ENCODE results near the gene FAM32A.

The FAM32A gene

DNA sequence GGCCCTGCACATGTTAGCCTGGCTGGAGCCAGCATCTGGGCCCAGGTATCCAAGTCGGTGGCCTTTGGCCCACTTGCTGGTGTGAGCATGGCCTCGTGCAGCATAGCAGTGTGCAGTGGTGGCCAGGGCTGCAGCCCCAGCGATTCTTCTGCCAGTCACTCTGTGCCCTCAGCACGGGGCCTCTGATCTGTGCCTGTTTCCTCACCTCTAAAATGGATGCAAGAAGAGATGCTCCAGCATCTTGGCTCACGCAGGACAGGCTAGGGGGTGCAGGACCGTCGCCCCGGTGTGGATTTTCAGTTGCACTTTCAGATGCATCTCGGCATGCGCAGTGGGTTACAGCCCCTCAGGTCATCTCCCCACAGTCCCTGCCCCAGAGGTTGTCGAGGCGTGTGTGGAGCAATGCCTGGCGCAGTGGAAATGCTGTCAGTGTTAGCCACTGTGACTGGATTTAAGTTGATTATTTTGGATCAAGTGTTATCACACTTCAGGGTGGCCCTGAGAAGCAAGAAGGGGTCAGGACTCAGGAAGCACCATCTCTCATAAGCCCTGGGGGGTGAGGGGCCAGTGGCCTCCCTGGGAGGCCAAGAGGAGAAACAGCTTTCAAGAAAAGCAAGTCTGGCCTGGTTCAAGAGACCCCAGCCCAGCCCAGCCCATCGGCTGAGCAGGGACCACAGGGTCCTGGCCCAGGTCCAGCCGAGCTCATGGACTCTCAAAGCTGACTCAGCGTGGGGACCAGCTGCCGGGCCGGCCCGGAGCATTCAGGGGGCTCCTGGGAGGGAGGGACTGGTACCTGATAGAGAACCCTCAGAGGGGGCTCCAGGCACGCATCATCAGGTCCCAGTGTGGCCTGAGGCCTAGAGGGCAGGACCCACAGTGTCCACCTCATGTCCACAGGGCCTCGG is 40.3 kb downstream of the FAM32A start:
- DNase-seq (ENCODE audit: low read depth in 2 of 2), result no peak

DNA sequence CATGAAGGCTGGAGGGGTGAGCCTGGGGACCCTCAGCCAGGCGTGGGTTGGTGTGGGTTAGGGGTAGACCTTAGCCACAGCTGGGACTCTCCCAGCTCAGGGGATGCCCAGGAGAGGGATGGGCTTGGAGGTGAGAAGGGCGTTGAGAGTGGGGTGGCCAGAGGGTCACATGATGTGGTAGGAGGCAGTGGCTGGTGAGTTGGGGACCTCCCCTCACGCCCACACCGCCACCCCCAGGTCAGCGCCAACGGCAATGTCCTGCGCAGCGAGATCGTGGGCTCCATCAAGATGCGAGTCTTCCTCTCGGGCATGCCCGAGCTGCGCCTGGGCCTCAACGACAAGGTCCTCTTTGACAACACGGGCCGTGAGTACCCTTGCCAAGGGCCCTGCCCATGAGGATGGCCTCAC is 41.0 kb downstream of the FAM32A start:
- DNase-seq (ENCODE audit: low read depth in 2 of 2), result no peak

- no peak for DNase-seq (ENCODE audit: low read depth in 2 of 2)
Observed at GRCh38 chr19:16226878-16227836, 41.9 kb downstream of the FAM32A start.

DNA sequence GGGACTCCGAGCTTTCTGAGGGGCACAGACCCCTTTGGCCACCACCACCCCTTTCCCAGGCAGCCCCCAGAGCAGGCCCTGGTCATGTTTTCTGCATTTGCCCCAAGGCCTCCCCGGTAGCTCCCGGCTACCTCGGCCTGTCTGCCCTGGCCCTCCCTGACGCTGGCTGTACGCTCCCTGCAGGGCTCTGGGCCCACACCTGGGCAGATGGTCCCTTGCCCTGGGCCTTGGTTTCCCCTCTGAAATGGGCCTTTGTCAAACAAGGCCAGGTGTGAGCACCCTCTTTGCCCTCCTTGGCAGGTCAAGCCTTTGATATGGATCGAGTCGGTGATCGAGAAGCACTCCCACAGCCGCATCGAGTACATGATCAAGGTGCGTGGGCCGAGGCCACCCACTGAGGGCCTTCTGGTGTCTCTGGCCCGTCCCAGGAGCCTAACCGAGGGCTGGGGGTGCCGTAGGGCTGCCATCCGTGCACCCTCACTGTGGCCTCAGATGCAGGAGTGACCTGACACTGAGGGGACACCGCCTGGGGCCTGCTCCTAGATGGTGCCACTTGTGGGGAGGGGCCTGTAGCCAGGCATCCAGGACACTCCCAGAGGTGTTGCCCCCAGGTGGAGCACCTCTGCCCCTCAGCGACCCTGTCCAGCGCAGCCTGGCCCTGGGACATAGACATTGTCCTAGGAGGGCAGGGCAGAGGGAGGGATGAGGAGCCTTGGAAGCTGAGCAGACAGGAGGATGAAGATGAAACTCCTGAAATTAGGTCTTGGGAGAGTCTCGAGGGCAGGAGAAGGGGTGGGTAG is 42.8 kb downstream of the FAM32A start:
- DNase-seq (ENCODE audit: low read depth in 2 of 2), result no peak

DNA sequence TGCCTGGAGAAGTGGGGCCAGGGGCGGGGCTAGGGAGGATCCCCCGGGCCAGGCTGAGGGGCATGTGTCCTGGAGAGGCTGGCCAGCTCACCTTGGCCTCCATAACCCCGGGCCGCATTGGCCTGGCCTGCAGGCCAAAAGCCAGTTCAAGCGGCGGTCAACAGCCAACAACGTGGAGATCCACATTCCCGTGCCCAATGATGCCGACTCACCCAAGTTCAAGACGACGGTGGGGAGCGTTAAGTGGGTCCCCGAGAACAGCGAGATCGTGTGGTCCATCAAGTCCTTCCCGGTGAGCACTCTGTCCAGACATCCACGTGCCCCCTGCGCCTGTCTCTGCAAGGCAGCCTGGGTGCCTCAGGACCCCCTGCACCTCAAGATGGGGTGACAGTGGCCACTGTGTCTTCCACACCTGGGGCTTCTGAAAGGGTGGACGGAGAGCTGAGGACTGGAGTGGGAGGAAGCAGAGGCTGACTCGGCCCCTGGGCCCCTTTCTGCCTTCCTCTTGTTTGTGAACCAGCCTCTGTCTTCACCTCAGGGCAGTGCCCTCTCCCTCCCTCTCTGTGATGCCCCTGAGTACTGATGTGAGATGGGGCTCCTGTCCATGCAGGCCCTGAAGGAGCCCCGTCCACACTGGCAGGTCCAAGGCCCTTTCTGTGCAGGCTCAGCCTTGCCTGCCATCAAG is 43.6 kb downstream of the FAM32A start:
- DNase-seq (ENCODE audit: low read depth in 2 of 2), result no peak

GRCh38 chr19:16229322-16229641 is 44.1 kb downstream of the FAM32A start:
- DNase-seq (ENCODE audit: low read depth in 2 of 2), result no peak

- no peak for DNase-seq (ENCODE audit: low read depth in 2 of 2)
Observed at GRCh38 chr19:16232127-16232526, 46.9 kb downstream of the FAM32A start.

DNA sequence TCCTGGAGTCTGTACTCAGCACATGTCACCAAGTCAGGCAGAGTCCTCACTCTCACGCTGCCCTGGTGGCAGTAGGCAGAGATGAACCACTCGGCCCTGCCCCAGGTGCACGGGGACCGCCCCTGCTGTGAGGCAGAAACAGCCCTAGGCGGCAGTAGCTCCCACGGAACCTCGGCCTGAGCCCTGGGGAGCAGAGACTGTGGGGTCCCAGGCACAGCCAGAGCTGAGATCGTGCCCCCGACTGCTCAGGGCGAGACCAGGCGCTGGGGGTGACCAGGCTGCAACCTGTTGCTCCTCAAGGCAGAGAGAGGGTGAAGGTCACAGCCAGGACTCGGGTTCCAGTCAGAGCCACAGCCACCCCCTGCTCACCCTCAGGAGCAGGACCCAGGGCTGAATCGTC is 47.4 kb downstream of the FAM32A start:
- no peak for DNase-seq (ENCODE audit: low read depth in 2 of 2)

DNA sequence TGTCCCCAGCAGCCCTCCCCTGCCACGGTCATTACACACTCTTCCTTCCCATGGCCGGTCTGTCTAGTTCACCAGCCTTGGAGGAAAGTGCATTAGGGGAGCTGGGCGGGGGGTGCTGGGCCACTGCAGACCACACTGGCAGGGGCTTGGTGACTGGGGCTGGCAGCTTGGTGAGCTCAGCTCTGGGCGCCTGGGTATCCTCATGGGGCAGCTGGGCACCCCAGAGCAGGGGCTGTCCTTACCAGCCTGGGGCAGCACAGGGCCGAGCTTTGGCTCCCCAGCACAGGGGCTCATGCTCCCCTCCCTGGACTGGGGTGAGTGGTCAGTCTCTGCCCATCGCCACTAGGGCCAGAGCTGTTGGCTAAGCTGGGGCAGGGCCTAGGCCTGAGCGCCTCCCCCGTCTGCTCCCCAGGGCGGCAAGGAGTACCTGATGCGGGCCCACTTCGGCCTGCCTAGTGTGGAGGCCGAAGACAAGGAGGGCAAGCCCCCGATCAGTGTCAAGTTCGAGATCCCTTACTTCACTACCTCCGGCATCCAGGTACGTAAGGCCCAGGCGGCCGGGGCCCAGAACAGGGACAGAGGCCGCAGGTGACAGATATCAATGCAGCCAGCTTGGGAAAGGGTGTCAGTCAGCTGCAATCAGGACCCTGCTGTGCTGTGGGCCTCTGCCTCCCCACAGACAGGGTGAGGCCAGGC is 48.0 kb downstream of the FAM32A start:
- no peak for DNase-seq (ENCODE audit: low read depth in 2 of 2)

GRCh38 chr19:16233836-16234551 is 48.8 kb downstream of the FAM32A start:
- no peak for DNase-seq (ENCODE audit: low read depth in 2 of 2)

DNA sequence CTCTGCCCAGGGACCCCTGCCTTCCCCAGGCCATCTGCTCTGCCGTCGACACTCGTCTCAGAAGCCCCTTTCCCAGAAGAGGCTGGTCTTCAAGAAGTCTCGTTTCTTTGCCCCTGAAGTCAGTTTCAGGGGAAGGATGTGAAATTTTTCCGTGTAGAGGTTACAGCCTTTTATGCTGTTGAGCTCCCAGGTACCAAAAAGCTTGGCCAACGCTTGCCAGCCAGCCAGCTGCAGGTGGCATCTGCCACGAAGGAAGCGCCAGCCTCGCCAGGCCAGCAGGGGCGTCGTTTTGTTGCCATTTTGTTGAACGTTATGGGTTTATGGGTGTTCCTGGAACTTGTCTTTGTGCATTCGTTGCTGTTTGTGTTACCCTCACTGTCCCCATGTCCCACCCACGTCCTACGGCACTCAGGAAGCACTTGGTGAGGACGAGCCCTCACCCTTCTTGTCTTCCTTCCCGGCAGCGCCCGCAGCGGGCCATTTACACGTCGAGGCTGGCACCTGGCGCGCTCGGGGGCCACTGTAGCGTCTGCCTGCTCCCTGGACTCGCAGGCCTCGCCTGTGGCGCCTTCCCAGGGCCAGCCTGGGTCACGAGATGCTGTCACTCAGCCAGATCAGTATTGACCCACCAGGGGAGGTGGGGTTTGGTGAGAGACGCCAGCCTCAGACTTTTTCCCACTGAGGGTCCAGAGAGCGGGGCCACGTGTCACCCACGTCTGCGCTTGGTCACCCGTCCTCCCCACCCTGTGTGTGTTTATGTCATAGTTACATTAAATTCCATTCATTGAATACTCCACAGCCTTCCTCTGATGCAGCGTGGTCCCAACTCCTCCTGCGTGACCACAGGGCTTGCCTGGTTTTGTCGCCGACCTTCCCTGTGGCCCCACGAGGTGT is 49.6 kb downstream of the FAM32A start:
- DNase-seq (ENCODE audit: low read depth in 2 of 2), result no peak

DNA sequence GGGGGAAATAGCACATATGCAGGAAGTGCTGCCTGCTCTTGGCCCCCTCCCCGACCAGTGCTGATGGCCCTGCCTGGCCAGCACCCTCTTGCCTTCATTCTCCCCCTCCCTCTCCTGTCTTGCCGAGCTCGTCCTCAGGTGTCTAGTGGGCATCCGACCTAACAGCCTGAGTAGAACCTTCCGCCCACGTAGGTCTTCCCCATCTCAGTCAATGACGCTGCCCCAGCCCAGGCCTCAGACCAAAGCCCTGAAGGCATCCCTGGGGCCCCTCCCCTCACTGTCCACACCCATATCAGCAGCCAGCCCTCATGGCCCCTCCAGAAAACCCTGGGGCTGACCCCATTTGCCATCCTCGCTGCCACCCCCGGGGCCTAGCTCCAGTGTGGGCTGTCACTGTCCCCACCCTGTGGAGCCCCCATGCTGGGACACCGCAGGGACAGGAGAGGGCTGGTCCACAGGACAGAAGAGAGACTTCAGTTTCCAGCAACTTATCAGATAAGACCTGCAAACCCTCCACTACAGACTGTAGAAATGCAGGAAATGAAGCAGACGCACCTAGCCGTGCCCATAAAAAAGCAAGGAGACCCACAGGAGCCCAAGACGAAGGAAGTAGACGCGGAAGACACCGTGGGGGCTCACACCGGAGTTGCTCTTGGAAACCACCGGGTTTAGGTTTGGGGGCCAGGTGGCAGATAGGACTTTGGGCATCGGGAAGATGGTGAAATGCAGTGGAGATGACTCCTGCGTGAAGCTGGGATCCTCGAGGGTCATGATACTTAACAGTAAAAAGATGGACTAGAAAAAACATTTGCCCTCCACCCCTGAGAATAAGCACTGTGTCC is 50.8 kb downstream of the FAM32A start:
- DNase-seq (ENCODE audit: low read depth in 2 of 2), result no peak

Measured in stimulated activated CD8-positive, alpha-beta memory T cell treated with anti-CD3 and anti-CD28 coated beads, Interleukin-7, amount 100 ng/mL, for 4 hours (primary cell).